ENCODE data around the gene TGFBI. TPM values are rescaled to one million over a fixed set of nuclear protein-coding genes. Genes with fewer than 3 reads are reported as not detected.

TGFBI gene
- total and polyA plus RNA-seq, 7 donors = 18.8 to 35.9 (median 28.3) TPM

GRCh38 chr5:136023958-136024541 is 4.7 kb upstream of the TGFBI start:
- TF ChIP-seq CTCF (IDR thresholded peaks at IDR 0.05) = no peak
- Histone ChIP-seq H3K4me3 (no peak overlapping the region), H3K27ac (no peak overlapping the region), H3K36me3 (ENCODE audit: insufficient read depth in 1 of 2, low read depth in 1 of 2) (no peaks in the 10 kb centered on the region), H3K4me1 (peaks cover 17% of the 10 kb centered on the region), H3K27me3 (ENCODE audit: insufficient read depth in 3 of 3, low read length in 2 of 3) (peaks cover 0 to 6% (median 0%) of the 10 kb centered on the region in 3 donors), H3K9me3 (no peaks in the 10 kb centered on the region)
- DNase-seq (no peak), ATAC-seq (no peak)
- intact Hi-C loops (cut with DNase I) = no loop called here
- WGBS, 3 donors = 61 to 78% (median 61%) methylated on average over 9 of the region's 9 CpGs

GRCh38 chr5:136025900-136026299 is 2.9 kb upstream of the TGFBI start:
- no peaks in the 10 kb centered on the region for H3K36me3 ChIP-seq (ENCODE audit: insufficient read depth in 1 of 2, low read depth in 1 of 2)
- DNase-seq (no peak), ATAC-seq (no peak)
- intact Hi-C loops (cut with DNase I) = no loop called here
- no peaks in the 10 kb centered on the region for H3K9me3 ChIP-seq
- WGBS, 3 donors = 66 to 73% (median 70%) methylated on average over 2 of the region's 2 CpGs
- H3K27ac ChIP-seq = no peak overlapping the region
- no peak overlapping the region for H3K4me3 ChIP-seq
- peaks cover 0 to 6% (median 3%) of the 10 kb centered on the region in 3 donors for H3K27me3 ChIP-seq (ENCODE audit: insufficient read depth in 3 of 3, low read length in 2 of 3)
- TF ChIP-seq CTCF (IDR thresholded peaks at IDR 0.05) = no peak
- peaks cover 3% of the 10 kb centered on the region for H3K4me1 ChIP-seq

GRCh38 chr5:136026636-136027035 is 2.2 kb upstream of the TGFBI start:
- no peak for TF ChIP-seq CTCF (IDR thresholded peaks at IDR 0.05)
- H3K27ac ChIP-seq = no peak overlapping the region
- no peak for DNase-seq
- no peaks in the 10 kb centered on the region for H3K36me3 ChIP-seq (ENCODE audit: insufficient read depth in 1 of 2, low read depth in 1 of 2)
- peaks cover 0 to 6% (median 3%) of the 10 kb centered on the region in 3 donors for H3K27me3 ChIP-seq (ENCODE audit: insufficient read depth in 3 of 3, low read length in 2 of 3)
- intact Hi-C loops (cut with DNase I) = no loop called here
- H3K9me3 ChIP-seq = no peaks in the 10 kb centered on the region
- H3K4me1 ChIP-seq = peaks cover 3% of the 10 kb centered on the region
- ATAC-seq = no peak
- H3K4me3 ChIP-seq = no peak overlapping the region
- 94 to 96% (median 95%) methylated on average over 3 of the region's 3 CpGs for WGBS, 3 donors

- Histone ChIP-seq H3K4me1 (peaks cover 4% of the 10 kb centered on the region), H3K4me3 (no peak overlapping the region), H3K27me3 (ENCODE audit: insufficient read depth in 3 of 3, low read length in 2 of 3) (peaks cover 0 to 6% (median 3%) of the 10 kb centered on the region in 3 donors), H3K9me3 (no peaks in the 10 kb centered on the region), H3K27ac (no peak overlapping the region), H3K36me3 (ENCODE audit: insufficient read depth in 1 of 2, low read depth in 1 of 2) (no peaks in the 10 kb centered on the region)
- DNase-seq = no peak
- no peak for TF ChIP-seq CTCF (IDR thresholded peaks at IDR 0.05)
- ATAC-seq = no peak
- WGBS, 3 donors = 91 to 94% (median 93%) methylated on average over 4 of the region's 4 CpGs
- intact Hi-C loops (cut with DNase I) = no loop called here
These were observed 1.5 kb upstream of the TGFBI start for GRCh38 chr5:136027311-136027710.

- no peak for TF ChIP-seq CTCF (IDR thresholded peaks at IDR 0.05)
- intact Hi-C loops (cut with DNase I) = no loop called here
- DNase-seq = no peak
- H3K4me3 ChIP-seq = no peak overlapping the region
- WGBS, 3 donors = 65 to 85% (median 69%) methylated on average over 3 of the region's 3 CpGs
- no peak overlapping the region for H3K27ac ChIP-seq
- ATAC-seq = no peak
- H3K27me3 ChIP-seq (ENCODE audit: insufficient read depth in 3 of 3, low read length in 2 of 3) = peaks cover 0 to 6% (median 3%) of the 10 kb centered on the region in 3 donors
- no peaks in the 10 kb centered on the region for H3K9me3 ChIP-seq
- peaks cover 4% of the 10 kb centered on the region for H3K4me1 ChIP-seq
- no peaks in the 10 kb centered on the region for H3K36me3 ChIP-seq (ENCODE audit: insufficient read depth in 1 of 2, low read depth in 1 of 2)
These were observed 698 bp upstream of the TGFBI start for GRCh38 chr5:136028090-136028489.
